Right lobe of liver (tissue), 4 donors: ENCODE results near the gene DNAJB4.

Experiments used
- POLR2A ChIP-seq: fragments of 450-650 bp; IDR thresholded peaks from one replicate; pipeline ENCODE4 v1.6.1; 2017; ENCODE audit warnings: antibody characterized with exemption, mild to moderate bottlenecking
- TF ChIP-seq, protein P1 (sequence below), 4 donors: fragments of 200-600 bp in 3 of 4; fragments of 450-650 bp in 1 of 4; IDR thresholded peaks; one replicate each; pipeline versions ENCODE4 v1.5.1 to v1.8.0; 2016 to 2022; ENCODE audit warnings: antibody characterized with exemption in 4 of 4, mild to moderate bottlenecking in 2 of 4
- donor health status: DM: no; HTN: no; CAD: no.
- donor health status: DM: no; HTN: no; CAD: no.
- donor health status: DM: no; HTN: yes; CAD: no.

GRCh38 chr1:78051005-78051404 is 46.3 kb downstream of the DNAJB4 start:
- TF ChIP-seq, protein P1, sequence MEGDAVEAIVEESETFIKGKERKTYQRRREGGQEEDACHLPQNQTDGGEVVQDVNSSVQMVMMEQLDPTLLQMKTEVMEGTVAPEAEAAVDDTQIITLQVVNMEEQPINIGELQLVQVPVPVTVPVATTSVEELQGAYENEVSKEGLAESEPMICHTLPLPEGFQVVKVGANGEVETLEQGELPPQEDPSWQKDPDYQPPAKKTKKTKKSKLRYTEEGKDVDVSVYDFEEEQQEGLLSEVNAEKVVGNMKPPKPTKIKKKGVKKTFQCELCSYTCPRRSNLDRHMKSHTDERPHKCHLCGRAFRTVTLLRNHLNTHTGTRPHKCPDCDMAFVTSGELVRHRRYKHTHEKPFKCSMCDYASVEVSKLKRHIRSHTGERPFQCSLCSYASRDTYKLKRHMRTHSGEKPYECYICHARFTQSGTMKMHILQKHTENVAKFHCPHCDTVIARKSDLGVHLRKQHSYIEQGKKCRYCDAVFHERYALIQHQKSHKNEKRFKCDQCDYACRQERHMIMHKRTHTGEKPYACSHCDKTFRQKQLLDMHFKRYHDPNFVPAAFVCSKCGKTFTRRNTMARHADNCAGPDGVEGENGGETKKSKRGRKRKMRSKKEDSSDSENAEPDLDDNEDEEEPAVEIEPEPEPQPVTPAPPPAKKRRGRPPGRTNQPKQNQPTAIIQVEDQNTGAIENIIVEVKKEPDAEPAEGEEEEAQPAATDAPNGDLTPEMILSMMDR (IDR thresholded peaks at IDR 0.05): no peak
- no peak for TF ChIP-seq POLR2A
